HepG2 (cell line): ENCODE measurements around the gene ARCN1. TPM values are rescaled to one million over a fixed set of nuclear protein-coding genes. Genes with fewer than 3 reads are reported as not detected.

Experiments used
- EHMT2 ChIP-seq: fragments of 200-600 bp; sonication (generic); IDR thresholded peaks from 2 replicates; pipeline ENCODE4 v1.7.0; 2017; ENCODE audit warnings: antibody characterized with exemption, low read depth, low read length, borderline replicate concordance
- ELF1 ChIP-seq: sonication (generic); formaldehyde crosslinking; IDR thresholded peaks from 2 replicates; pipeline ENCODE4 v1.4.0; 2020; ENCODE audit warnings: missing genetic modification reagents
- HNF4A ChIP-seq: sonication (generic); formaldehyde crosslinking; IDR thresholded peaks from 2 replicates; pipeline ENCODE4 v1.4.0; 2020; ENCODE audit warnings: missing genetic modification reagents
- MBNL3 ChIP-seq: fragments of 250-450 bp; sonication (Bioruptor Pico); conservative IDR thresholded peaks from 2 replicates; pipeline ENCODE4 v1.8.0; 2022; ENCODE audit warnings: mild to moderate bottlenecking, inconsistent platforms
- NFE2L2 ChIP-seq: fragments of 150-350 bp; IDR thresholded peaks from 2 replicates; pipeline ENCODE4 v1.6.1; 2014; ENCODE audit warnings: low read length
- PAF1 ChIP-seq: IDR thresholded peaks from 2 replicates; pipeline ENCODE4 v1.6.1; 2016; ENCODE audit warnings: missing genetic modification reagents, missing compliant biosample characterization
- REPIN1 ChIP-seq: sonication (generic); formaldehyde crosslinking; IDR thresholded peaks from 2 replicates; pipeline ENCODE4 v1.8.0; 2022; ENCODE audit warnings: missing genetic modification reagents, low read depth, mild to moderate bottlenecking, borderline replicate concordance
- ZNF20 ChIP-seq: sonication (generic); formaldehyde crosslinking; IDR thresholded peaks from 2 replicates; pipeline ENCODE4 v1.4.0; 2020; ENCODE audit warnings: mild to moderate bottlenecking, moderate library complexity, missing genetic modification reagents
- ZNF383 ChIP-seq: sonication (generic); formaldehyde crosslinking; IDR thresholded peaks from 2 replicates; pipeline ENCODE4 v1.4.0; 2020; ENCODE audit warnings: missing genetic modification reagents, mild to moderate bottlenecking, borderline replicate concordance
- ZNF431 ChIP-seq: sonication (generic); formaldehyde crosslinking; IDR thresholded peaks from 2 replicates; pipeline ENCODE4 v1.9.0; 2022; ENCODE audit warnings: missing genetic modification reagents, low read depth, mild to moderate bottlenecking, borderline replicate concordance
- ZNF441 ChIP-seq: sonication (generic); formaldehyde crosslinking; IDR thresholded peaks from 2 replicates; pipeline ENCODE4 v1.7.0; 2021; ENCODE audit warnings: missing genetic modification reagents, borderline replicate concordance
- ZNF572 ChIP-seq: sonication (generic); formaldehyde crosslinking; IDR thresholded peaks from 2 replicates; pipeline ENCODE4 v1.5.1; 2020; ENCODE audit warnings: mild to moderate bottlenecking, missing genetic modification reagents
- ZNF577 ChIP-seq: sonication (generic); formaldehyde crosslinking; IDR thresholded peaks from 2 replicates; pipeline ENCODE4 v1.4.0; 2020; ENCODE audit warnings: mild to moderate bottlenecking, low read depth, missing genetic modification reagents, borderline replicate concordance
- ZNF780A ChIP-seq: sonication (generic); formaldehyde crosslinking; IDR thresholded peaks from 2 replicates; pipeline ENCODE4 v1.8.0; 2022; ENCODE audit warnings: mild to moderate bottlenecking, missing genetic modification reagents, moderate library complexity
- polyA plus RNA-seq, 8 experiments: library from polyadenylated mRNA; depleted of rRNA in 3 of 8; stranded (reverse) in 7 of 8; unstranded in 1 of 8; fragments of >200 nt; fragmentation: Illumina TruSeq in 4 of 8; extraction: Trizol in 4 of 8; gene quantifications; 2 replicates each; pipeline versions ENCODE4 v1.2.1 to v1.2.3, GENCODE V29; 2011 to 2016; ENCODE audit warnings: low read depth in 4 of 8, missing spikeins in 1 of 8, mixed read lengths in 1 of 8; ENCODE audit not compliant: insufficient read depth in 1 of 8
- total RNA-seq, 5 experiments: library from RNA; depleted of rRNA; stranded (reverse); fragments of >200 nt; fragmentation: Illumina TruSeq; extraction: Trizol; gene quantifications; 2 replicates each; pipeline ENCODE4 v1.2.3, GENCODE V29; 2016; ENCODE audit warnings: low read depth in 1 of 5
- TF ChIP-seq, protein P1 (sequence below): IDR thresholded peaks from 2 replicates; pipeline ENCODE4 v1.6.1; 2012; ENCODE audit warnings: inconsistent platforms
- TF ChIP-seq, protein P2 (sequence below): sonication (generic); formaldehyde crosslinking; IDR thresholded peaks from 2 replicates; pipeline ENCODE4 v1.5.0; 2020; ENCODE audit warnings: mild to moderate bottlenecking, missing genetic modification reagents, borderline replicate concordance
- TF ChIP-seq, protein P3 (sequence below): sonication (generic); formaldehyde crosslinking; IDR thresholded peaks from 2 replicates; pipeline ENCODE4 v1.5.0; 2020; ENCODE audit warnings: missing genetic modification reagents
- TF ChIP-seq, protein P4 (sequence below): sonication (generic); formaldehyde crosslinking; IDR thresholded peaks from 2 replicates; pipeline ENCODE4 v1.4.0; 2020; ENCODE audit warnings: missing genetic modification reagents, borderline replicate concordance

The ARCN1 gene
- total and polyA plus RNA-seq, 2 of the 13 experiments (the other 11 are each of a cell fraction or from before 2014, with no cell fraction given): 148 to 200 TPM

DNA sequence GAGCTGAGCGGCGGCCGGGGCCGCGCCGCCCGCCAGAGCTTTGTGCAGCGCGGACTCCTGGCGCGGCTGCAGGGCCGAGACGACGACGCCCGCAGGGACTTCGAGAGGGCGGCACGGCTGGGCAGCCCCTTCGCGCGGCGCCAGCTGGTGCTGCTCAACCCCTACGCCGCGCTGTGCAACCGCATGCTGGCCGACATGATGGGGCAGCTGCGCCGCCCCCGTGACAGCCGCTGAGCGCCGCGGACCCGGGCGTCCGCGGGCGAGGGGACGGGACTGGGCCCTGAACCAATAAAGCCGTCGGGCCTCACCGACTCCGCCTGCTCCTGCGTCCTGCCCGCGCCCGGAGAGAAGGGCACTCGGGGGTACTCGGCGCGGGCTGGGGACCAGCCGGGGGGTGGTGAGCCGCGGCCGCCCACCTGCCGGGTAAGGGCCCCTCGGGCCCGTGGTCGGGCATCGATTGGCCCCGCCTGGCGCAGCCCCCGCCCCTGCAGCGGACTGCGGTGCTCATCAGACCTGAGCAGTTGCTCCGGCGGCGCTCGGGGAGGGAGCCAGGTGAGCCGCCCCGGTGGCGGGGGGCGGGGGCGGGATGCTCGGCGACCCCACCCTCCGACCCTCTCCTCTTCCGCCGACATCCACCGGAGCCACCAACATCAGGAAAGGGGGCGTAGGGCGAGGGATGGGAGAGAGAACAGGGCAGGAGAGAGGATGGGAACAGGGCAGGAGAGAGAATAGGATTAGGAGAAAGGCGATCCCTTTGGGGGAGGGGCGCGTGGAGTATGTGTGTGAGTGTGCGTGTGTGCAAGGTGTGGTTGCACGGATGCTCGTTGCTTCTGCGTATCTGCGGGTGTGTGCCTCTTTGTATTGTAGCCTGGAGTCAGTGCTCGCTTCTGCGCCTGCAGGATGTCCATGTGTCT, 41.3 kb upstream of the ARCN1 start, which contains the start of gene TMEM25 (continued):
- TF ChIP-seq NFE2L2: no peak
- no peak for TF ChIP-seq MBNL3
- no peak for TF ChIP-seq PAF1 (CRISPR knock-in tag)
- no peak for TF ChIP-seq HNF4A (CRISPR knock-in tag)
- TF ChIP-seq ZNF383 (CRISPR knock-in tag): no peak
- TF ChIP-seq EHMT2: no peak
- TF ChIP-seq ZNF431 (CRISPR knock-in tag): no peak
- TF ChIP-seq ZNF441 (CRISPR knock-in tag): no peak
- TF ChIP-seq ZNF572 (CRISPR knock-in tag): no peak
- TF ChIP-seq ZNF20: no peak
- TF ChIP-seq, protein P1, sequence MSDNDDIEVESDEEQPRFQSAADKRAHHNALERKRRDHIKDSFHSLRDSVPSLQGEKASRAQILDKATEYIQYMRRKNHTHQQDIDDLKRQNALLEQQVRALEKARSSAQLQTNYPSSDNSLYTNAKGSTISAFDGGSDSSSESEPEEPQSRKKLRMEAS: peak; percentile 78
- TF ChIP-seq, protein P2, sequence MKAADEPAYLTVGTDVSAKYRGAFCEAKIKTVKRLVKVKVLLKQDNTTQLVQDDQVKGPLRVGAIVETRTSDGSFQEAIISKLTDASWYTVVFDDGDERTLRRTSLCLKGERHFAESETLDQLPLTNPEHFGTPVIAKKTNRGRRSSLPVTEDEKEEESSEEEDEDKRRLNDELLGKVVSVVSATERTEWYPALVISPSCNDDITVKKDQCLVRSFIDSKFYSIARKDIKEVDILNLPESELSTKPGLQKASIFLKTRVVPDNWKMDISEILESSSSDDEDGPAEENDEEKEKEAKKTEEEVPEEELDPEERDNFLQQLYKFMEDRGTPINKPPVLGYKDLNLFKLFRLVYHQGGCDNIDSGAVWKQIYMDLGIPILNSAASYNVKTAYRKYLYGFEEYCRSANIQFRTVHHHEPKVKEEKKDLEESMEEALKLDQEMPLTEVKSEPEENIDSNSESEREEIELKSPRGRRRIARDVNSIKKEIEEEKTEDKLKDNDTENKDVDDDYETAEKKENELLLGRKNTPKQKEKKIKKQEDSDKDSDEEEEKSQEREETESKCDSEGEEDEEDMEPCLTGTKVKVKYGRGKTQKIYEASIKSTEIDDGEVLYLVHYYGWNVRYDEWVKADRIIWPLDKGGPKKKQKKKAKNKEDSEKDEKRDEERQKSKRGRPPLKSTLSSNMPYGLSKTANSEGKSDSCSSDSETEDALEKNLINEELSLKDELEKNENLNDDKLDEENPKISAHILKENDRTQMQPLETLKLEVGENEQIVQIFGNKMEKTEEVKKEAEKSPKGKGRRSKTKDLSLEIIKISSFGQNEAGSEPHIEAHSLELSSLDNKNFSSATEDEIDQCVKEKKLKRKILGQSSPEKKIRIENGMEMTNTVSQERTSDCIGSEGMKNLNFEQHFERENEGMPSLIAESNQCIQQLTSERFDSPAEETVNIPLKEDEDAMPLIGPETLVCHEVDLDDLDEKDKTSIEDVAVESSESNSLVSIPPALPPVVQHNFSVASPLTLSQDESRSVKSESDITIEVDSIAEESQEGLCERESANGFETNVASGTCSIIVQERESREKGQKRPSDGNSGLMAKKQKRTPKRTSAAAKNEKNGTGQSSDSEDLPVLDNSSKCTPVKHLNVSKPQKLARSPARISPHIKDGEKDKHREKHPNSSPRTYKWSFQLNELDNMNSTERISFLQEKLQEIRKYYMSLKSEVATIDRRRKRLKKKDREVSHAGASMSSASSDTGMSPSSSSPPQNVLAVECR: peak; percentile 81; the same call in 1 of the 2 replicates
- TF ChIP-seq, protein P3, sequence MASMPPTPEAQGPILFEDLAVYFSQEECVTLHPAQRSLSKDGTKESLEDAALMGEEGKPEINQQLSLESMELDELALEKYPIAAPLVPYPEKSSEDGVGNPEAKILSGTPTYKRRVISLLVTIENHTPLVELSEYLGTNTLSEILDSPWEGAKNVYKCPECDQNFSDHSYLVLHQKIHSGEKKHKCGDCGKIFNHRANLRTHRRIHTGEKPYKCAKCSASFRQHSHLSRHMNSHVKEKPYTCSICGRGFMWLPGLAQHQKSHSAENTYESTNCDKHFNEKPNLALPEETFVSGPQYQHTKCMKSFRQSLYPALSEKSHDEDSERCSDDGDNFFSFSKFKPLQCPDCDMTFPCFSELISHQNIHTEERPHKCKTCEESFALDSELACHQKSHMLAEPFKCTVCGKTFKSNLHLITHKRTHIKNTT: no peak
- TF ChIP-seq REPIN1 (CRISPR knock-in tag): peak; percentile 44
- TF ChIP-seq ZNF577: no peak
- no peak; the same call in 1 of the 2 replicates for TF ChIP-seq ELF1 (CRISPR knock-in tag)
- TF ChIP-seq, protein P4, sequence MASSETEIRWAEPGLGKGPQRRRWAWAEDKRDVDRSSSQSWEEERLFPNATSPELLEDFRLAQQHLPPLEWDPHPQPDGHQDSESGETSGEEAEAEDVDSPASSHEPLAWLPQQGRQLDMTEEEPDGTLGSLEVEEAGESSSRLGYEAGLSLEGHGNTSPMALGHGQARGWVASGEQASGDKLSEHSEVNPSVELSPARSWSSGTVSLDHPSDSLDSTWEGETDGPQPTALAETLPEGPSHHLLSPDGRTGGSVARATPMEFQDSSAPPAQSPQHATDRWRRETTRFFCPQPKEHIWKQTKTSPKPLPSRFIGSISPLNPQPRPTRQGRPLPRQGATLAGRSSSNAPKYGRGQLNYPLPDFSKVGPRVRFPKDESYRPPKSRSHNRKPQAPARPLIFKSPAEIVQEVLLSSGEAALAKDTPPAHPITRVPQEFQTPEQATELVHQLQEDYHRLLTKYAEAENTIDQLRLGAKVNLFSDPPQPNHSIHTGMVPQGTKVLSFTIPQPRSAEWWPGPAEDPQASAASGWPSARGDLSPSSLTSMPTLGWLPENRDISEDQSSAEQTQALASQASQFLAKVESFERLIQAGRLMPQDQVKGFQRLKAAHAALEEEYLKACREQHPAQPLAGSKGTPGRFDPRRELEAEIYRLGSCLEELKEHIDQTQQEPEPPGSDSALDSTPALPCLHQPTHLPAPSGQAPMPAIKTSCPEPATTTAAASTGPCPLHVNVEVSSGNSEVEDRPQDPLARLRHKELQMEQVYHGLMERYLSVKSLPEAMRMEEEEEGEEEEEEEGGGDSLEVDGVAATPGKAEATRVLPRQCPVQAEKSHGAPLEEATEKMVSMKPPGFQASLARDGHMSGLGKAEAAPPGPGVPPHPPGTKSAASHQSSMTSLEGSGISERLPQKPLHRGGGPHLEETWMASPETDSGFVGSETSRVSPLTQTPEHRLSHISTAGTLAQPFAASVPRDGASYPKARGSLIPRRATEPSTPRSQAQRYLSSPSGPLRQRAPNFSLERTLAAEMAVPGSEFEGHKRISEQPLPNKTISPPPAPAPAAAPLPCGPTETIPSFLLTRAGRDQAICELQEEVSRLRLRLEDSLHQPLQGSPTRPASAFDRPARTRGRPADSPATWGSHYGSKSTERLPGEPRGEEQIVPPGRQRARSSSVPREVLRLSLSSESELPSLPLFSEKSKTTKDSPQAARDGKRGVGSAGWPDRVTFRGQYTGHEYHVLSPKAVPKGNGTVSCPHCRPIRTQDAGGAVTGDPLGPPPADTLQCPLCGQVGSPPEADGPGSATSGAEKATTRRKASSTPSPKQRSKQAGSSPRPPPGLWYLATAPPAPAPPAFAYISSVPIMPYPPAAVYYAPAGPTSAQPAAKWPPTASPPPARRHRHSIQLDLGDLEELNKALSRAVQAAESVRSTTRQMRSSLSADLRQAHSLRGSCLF (CRISPR knock-in tag): no peak
- TF ChIP-seq ZNF780A: no peak
